NB4 (cell line): ENCODE data around the gene UPP2.
A peak's percentile ranks its signal among the peaks of the same experiment; 100 is the strongest.

Source experiments
- DNase-seq: peaks from one replicate; pipeline ENCODE4 v3.0.0; 2010; ENCODE audit warnings: low read depth
- H3K4me3 ChIP-seq: one replicate; pipeline ENCODE4 v1.5.1; 2011; ENCODE audit warnings: mild to moderate bottlenecking, low read depth, low read length, moderate library complexity
- MYC ChIP-seq: IDR thresholded peaks from 2 replicates; pipeline ENCODE4 v1.6.1; 2011; ENCODE audit warnings: low read depth, low read length
- POLR2A ChIP-seq: IDR thresholded peaks from 2 replicates; pipeline ENCODE4 v1.6.1; 2011; ENCODE audit warnings: mild to moderate bottlenecking; ENCODE audit not compliant: insufficient read length; ENCODE audit errors: extremely low read depth
- TF ChIP-seq, protein P1 (sequence below): IDR thresholded peaks from one replicate; pipeline ENCODE4 v1.5.1; 2012; ENCODE audit warnings: low read depth, low read length
- TF ChIP-seq, protein P2 (sequence below): IDR thresholded peaks from 2 replicates; pipeline ENCODE4 v1.6.1; 2011; ENCODE audit warnings: low read depth, low read length

Gene UPP2

DNA sequence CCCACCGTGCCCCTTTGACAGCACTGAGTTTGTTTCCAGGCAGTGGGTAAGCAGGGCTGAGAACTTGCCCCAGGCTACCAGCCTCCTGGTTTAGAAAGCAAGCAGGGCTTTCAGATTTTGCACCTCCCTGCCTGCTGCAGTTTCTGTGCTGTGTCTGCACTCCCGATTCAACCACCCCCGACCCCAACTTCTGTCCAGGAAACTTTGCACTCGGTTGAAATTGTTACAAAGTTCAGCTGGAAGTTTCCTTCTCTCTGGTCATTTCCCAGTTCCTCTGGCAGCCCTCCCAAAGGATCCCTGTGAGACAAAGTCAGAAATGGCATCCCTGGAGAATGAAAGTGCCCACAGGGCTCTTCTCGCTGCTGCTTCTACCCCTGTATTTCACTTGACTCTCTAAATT, 12.4 kb upstream of the UPP2 start:
- no peak overlapping the region for H3K4me3 ChIP-seq
- TF ChIP-seq, protein P1, sequence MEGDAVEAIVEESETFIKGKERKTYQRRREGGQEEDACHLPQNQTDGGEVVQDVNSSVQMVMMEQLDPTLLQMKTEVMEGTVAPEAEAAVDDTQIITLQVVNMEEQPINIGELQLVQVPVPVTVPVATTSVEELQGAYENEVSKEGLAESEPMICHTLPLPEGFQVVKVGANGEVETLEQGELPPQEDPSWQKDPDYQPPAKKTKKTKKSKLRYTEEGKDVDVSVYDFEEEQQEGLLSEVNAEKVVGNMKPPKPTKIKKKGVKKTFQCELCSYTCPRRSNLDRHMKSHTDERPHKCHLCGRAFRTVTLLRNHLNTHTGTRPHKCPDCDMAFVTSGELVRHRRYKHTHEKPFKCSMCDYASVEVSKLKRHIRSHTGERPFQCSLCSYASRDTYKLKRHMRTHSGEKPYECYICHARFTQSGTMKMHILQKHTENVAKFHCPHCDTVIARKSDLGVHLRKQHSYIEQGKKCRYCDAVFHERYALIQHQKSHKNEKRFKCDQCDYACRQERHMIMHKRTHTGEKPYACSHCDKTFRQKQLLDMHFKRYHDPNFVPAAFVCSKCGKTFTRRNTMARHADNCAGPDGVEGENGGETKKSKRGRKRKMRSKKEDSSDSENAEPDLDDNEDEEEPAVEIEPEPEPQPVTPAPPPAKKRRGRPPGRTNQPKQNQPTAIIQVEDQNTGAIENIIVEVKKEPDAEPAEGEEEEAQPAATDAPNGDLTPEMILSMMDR: no peak
- no peak for DNase-seq

DNA sequence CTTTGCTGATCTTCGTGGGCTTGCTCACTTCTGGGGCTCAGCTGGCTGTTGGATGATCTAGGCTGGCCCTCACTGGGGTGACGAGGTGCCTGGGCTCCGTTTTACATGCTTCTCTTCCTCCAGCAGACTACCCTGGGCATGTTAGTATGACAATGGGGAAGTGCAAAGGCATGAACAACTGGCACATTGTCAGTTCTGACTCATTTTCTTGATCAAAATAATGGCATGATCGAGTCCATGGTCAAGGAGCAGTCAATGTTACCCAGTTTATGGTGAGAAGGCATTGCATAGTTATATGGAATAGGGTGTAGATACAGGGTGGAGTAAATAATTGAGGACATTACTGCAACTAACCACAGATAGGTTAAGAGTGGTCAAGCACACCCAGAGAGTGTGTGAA, 10.0 kb upstream of the UPP2 start:
- H3K4me3 ChIP-seq: no peak overlapping the region

DNA sequence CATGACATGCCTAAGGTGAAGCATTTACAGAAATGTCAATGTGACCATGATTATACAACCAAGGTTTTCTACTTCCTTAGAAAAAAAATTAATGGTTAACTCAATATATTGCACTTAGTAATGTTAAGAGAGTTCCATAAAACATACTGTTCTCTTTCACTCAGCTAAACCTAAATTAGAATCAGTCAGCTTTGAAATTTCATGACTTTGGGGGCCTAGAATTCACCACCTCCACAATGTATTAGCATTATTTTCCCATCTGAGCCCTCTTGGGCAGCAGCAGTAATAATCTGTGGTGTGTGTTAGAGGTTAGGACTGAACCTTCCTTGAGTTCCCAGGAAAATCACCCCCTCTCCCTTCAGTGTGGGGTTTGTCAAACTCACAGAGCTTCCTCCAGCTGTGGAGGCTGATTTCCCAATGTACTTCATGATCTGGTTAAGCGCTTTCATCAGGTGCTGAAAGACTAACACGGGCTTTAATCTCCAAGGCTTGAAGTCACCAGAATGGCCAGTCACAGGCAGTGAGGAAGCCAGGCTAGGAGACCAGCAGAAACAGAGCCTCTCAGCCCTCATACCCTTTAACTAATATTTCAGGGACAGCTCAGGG, 7.1 kb upstream of the UPP2 start:
- no peak overlapping the region for H3K4me3 ChIP-seq
- TF ChIP-seq, protein P2, sequence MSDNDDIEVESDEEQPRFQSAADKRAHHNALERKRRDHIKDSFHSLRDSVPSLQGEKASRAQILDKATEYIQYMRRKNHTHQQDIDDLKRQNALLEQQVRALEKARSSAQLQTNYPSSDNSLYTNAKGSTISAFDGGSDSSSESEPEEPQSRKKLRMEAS: no peak
- no peak for TF ChIP-seq POLR2A
- TF ChIP-seq, protein P1: no peak
- no peak for TF ChIP-seq MYC
- no peak for DNase-seq

More for the DNA sequence above, 10.0 kb upstream of the UPP2 start:
- TF ChIP-seq, protein P2: no peak
- TF ChIP-seq MYC (no peak), POLR2A (no peak)
- TF ChIP-seq, protein P1: no peak
- no peak for DNase-seq

DNA sequence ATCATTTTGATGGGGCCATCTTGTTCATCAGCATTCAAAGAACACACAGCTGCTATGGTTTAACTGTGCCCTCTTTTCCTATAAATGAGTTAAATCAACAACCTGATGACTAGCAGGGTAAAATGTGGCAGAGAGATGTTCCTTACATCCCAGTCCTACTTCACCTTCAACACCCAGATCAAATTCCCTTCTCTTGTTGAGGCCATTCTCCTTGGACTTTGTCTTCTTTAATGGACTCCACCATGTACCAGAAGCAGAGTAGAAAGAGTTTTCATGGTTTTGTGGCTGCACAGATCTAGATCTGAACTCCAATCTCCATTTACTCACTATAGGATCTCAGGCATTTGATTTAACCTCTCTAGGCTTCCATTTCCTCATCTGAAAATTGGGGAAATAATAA, 6.4 kb upstream of the UPP2 start:
- TF ChIP-seq MYC (no peak), POLR2A (no peak)
- TF ChIP-seq, protein P2: no peak
- TF ChIP-seq, protein P1: no peak

DNA sequence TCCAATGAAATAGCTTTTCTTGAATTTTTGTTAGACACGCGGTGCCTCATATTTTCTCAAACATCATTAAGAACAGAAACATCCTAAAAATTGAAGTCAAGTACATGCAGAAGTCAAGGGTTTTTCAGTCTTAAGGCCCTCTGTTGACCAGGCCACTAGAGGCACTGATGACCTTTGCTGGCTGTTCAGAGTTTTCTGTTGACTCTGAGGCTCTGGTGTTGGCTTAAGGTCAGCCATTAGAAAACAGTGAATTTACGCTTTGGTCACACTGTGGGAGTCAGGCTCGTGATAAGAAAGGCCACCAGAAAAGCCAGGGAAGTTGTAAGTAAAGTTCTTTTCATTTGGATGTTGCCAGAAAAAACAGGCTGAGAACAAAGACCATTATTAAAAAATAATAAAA, 5.8 kb upstream of the UPP2 start:
- DNase-seq: no peak
- no peak overlapping the region for H3K4me3 ChIP-seq
- TF ChIP-seq POLR2A: no peak
- TF ChIP-seq, protein P2: no peak

More for the DNA sequence above, 6.4 kb upstream of the UPP2 start:
- DNase-seq: no peak
- H3K4me3 ChIP-seq: no peak overlapping the region

DNA sequence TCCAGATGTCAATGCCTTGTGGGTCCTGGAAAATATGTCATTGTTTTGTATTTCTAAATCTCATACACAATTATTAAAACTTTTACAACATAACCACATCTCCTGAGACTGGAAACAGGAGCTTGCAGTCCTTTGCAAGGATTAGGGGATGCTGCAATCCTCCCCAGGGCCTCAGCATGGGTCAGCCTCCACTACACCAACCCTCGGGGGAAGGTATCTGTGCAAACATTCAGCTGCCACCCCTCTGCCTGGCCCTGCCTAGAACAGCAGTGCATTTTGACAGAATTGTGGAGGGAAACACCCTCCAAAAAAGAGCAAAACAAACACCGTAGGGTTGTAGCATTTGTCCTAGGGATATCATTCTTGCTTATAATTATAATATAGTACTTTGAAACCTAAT, 4.2 kb upstream of the UPP2 start:
- DNase-seq: peak; percentile 43
- no peak overlapping the region for H3K4me3 ChIP-seq

More for the DNA sequence above, 4.2 kb upstream of the UPP2 start:
- TF ChIP-seq, protein P2: no peak
- TF ChIP-seq, protein P1: no peak
- TF ChIP-seq POLR2A (no peak), MYC (no peak)
